Mesendoderm (in vitro differentiated cells): ENCODE results near the gene CPED1.
"Not testable (repeated sequence)": the region's sequence is repeated elsewhere in the genome, so short reads cannot be mapped to it uniquely, and the experiment has no call there.

Experiments used
- DNase-seq: peaks from one replicate; pipeline ENCODE4 v3.0.0; 2013
- H2AK5ac ChIP-seq: 2 replicates; pipeline ENCODE4 v1.6.1; 2013; ENCODE audit warnings: low read length, inconsistent platforms
- H2BK120ac ChIP-seq: 2 replicates; pipeline ENCODE4 v1.6.1; 2013; ENCODE audit warnings: low read depth, mild to moderate bottlenecking, low read length, moderate library complexity, mixed read lengths
- H2BK15ac ChIP-seq: replicated peaks from 2 replicates; pipeline ENCODE4 v1.6.1; 2013; ENCODE audit warnings: low read depth, mild to moderate bottlenecking, moderate library complexity
- H2BK5ac ChIP-seq: 2 replicates; pipeline ENCODE4 v1.6.1; 2013; ENCODE audit warnings: low read length, inconsistent platforms
- H3K18ac ChIP-seq: 2 replicates; pipeline ENCODE4 v1.6.1; 2013; ENCODE audit warnings: mild to moderate bottlenecking, low read length, mixed read lengths
- H3K23ac ChIP-seq: one replicate; pipeline ENCODE4 v1.6.1; 2013; ENCODE audit warnings: low read length
- H3K27ac ChIP-seq: 2 replicates; pipeline ENCODE4 v1.5.1; 2013; ENCODE audit warnings: low read depth, mild to moderate bottlenecking, inconsistent platforms, low read length, moderate library complexity
- H3K27me3 ChIP-seq: 2 replicates; pipeline ENCODE4 v1.6.1; 2013; ENCODE audit warnings: low read length, control low read depth, mild to moderate bottlenecking, inconsistent platforms; ENCODE audit not compliant: insufficient read depth, poor library complexity
- H3K36me3 ChIP-seq: 2 replicates; pipeline ENCODE4 v1.6.1; 2013; ENCODE audit warnings: low read length, inconsistent platforms; ENCODE audit not compliant: control insufficient read depth, insufficient read depth
- H3K4ac ChIP-seq: one replicate; pipeline ENCODE4 v1.6.1; 2013; ENCODE audit warnings: low read depth, mild to moderate bottlenecking, low read length, moderate library complexity
- H3K4me1 ChIP-seq: 2 replicates; pipeline ENCODE4 v1.6.1; 2013; ENCODE audit warnings: low read depth, low read length, inconsistent platforms; ENCODE audit not compliant: control insufficient read depth
- H3K4me2 ChIP-seq: 2 replicates; pipeline ENCODE4 v1.6.1; 2013; ENCODE audit warnings: low read length
- H3K4me3 ChIP-seq: 2 replicates; pipeline ENCODE4 v1.5.1; 2013; ENCODE audit warnings: mild to moderate bottlenecking, low read length
- H3K56ac ChIP-seq: one replicate; pipeline ENCODE4 v1.6.1; 2013; ENCODE audit warnings: low read length
- H3K79me1 ChIP-seq: 2 replicates; pipeline ENCODE4 v1.6.1; 2013; ENCODE audit warnings: low read length, inconsistent platforms
- H3K79me2 ChIP-seq: 2 replicates; pipeline ENCODE4 v1.6.1; 2013; ENCODE audit warnings: mild to moderate bottlenecking, low read length; ENCODE audit not compliant: control insufficient read depth, insufficient read depth
- H3K9ac ChIP-seq: 2 replicates; pipeline ENCODE4 v1.6.1; 2013; ENCODE audit warnings: low read length, inconsistent platforms
- H4K5ac ChIP-seq: one replicate; pipeline ENCODE4 v1.6.1; 2013; ENCODE audit warnings: low read length
- H4K8ac ChIP-seq: one replicate; pipeline ENCODE4 v1.6.1; 2013; ENCODE audit warnings: low read depth, mild to moderate bottlenecking, control low read depth, low read length, moderate library complexity
- WGBS: extraction: QIAGEN DNeasy Blood & Tissue Kit; methylation state at CpG from one replicate; pipeline ENCODE4 v1.1.7; 2013; ENCODE audit warnings: low lambda C conversion rate, missing lambda C conversion rate; ENCODE audit not compliant: insufficient coverage; ENCODE audit errors: extremely low coverage; 5-methylcytosine and 5-hydroxymethylcytosine counted together

The CPED1 gene

GRCh38 chr7:121073463-121074099, 85.1 kb downstream of the CPED1 start:
- Histone ChIP-seq H3K4ac (no peak overlapping the region), H3K23ac (no peak overlapping the region), H3K4me1 (no peaks in the 10 kb centered on the region), H3K56ac (no peak overlapping the region), H3K4me3 (no peak overlapping the region), H2AK5ac (no peak overlapping the region), H2BK15ac (no peak overlapping the region), H3K36me3 (no peaks in the 10 kb centered on the region), H3K79me2 (no peaks in the 10 kb centered on the region), H3K27me3 (no peaks in the 10 kb centered on the region), H3K27ac (no peak overlapping the region), H3K4me2 (no peak overlapping the region), H4K5ac (no peak overlapping the region), H2BK5ac (no peak overlapping the region), H3K9ac (no peak overlapping the region), H4K8ac (no peak overlapping the region), H2BK120ac (no peak overlapping the region), H3K79me1 (no peaks in the 10 kb centered on the region), H3K18ac (no peak overlapping the region)
- no peak for DNase-seq
- no CpG with 5 or more reads among the region's 3 CpGs for WGBS

- H3K23ac ChIP-seq, H4K5ac ChIP-seq, H3K27me3 ChIP-seq, H3K79me2 ChIP-seq, H3K4ac ChIP-seq, H3K9ac ChIP-seq, H3K79me1 ChIP-seq, DNase-seq, H2BK5ac ChIP-seq, H4K8ac ChIP-seq, H2BK15ac ChIP-seq, H3K27ac ChIP-seq, H3K36me3 ChIP-seq, H2AK5ac ChIP-seq, H2BK120ac ChIP-seq, H3K4me2 ChIP-seq, H3K18ac ChIP-seq, H3K56ac ChIP-seq, H3K4me3 ChIP-seq, H3K4me1 ChIP-seq: not testable (repeated sequence)
- no CpG with 5 or more reads among the region's 5 CpGs for WGBS
Measured at GRCh38 chr7:121075424-121075841, 86.9 kb downstream of the CPED1 start.

- no peak overlapping the region for H2AK5ac ChIP-seq
- no peak overlapping the region for H4K5ac ChIP-seq
- H3K4me3 ChIP-seq, result no peak overlapping the region
- no peak overlapping the region for H3K18ac ChIP-seq
- H3K27ac ChIP-seq, result no peak overlapping the region
- H3K27me3 ChIP-seq, result no peaks in the 10 kb centered on the region
- no peak overlapping the region for H3K9ac ChIP-seq
- no peak for DNase-seq
- H3K23ac ChIP-seq, result no peak overlapping the region
- H3K36me3 ChIP-seq, result no peaks in the 10 kb centered on the region
- H2BK120ac ChIP-seq, result no peak overlapping the region
- no peak overlapping the region for H3K4ac ChIP-seq
- no peak overlapping the region for H2BK5ac ChIP-seq
- no peak overlapping the region for H3K56ac ChIP-seq
- WGBS, result no CpG with 5 or more reads among the region's 3 CpGs
- H3K79me2 ChIP-seq, result no peaks in the 10 kb centered on the region
- H3K4me2 ChIP-seq, result no peak overlapping the region
- H4K8ac ChIP-seq, result no peak overlapping the region
- H3K4me1 ChIP-seq, result no peaks in the 10 kb centered on the region
- H2BK15ac ChIP-seq, result no peak overlapping the region
- no peaks in the 10 kb centered on the region for H3K79me1 ChIP-seq
Measured at GRCh38 chr7:121075952-121076349, 87.4 kb downstream of the CPED1 start.

GRCh38 chr7:121076350-121077164, 88.0 kb downstream of the CPED1 start:
- Histone ChIP-seq H4K8ac (no peak overlapping the region), H3K18ac (no peak overlapping the region), H3K4me3 (no peak overlapping the region), H3K79me1 (no peaks in the 10 kb centered on the region), H3K4me1 (no peaks in the 10 kb centered on the region), H3K56ac (no peak overlapping the region), H2BK5ac (no peak overlapping the region), H3K36me3 (no peaks in the 10 kb centered on the region), H4K5ac (no peak overlapping the region), H2BK120ac (no peak overlapping the region), H3K4ac (no peak overlapping the region), H3K4me2 (no peak overlapping the region), H3K27ac (no peak overlapping the region), H3K9ac (no peak overlapping the region), H3K79me2 (no peaks in the 10 kb centered on the region), H3K27me3 (no peaks in the 10 kb centered on the region), H2AK5ac (no peak overlapping the region), H3K23ac (no peak overlapping the region), H2BK15ac (no peak overlapping the region)
- no peak for DNase-seq
- WGBS, result no CpG with 5 or more reads among the region's 3 CpGs

- Histone ChIP-seq H3K9ac (no peak overlapping the region), H3K4ac (no peak overlapping the region), H3K79me2 (no peaks in the 10 kb centered on the region), H3K27me3 (no peaks in the 10 kb centered on the region), H4K8ac (no peak overlapping the region), H3K18ac (no peak overlapping the region), H3K4me2 (no peak overlapping the region), H3K27ac (no peak overlapping the region), H3K79me1 (no peaks in the 10 kb centered on the region), H3K36me3 (no peaks in the 10 kb centered on the region), H2AK5ac (no peak overlapping the region), H2BK5ac (no peak overlapping the region), H3K4me1 (no peaks in the 10 kb centered on the region), H4K5ac (no peak overlapping the region), H3K56ac (no peak overlapping the region), H2BK15ac (no peak overlapping the region), H2BK120ac (no peak overlapping the region), H3K4me3 (no peak overlapping the region), H3K23ac (no peak overlapping the region)
- no peak for DNase-seq
Measured at GRCh38 chr7:121077165-121077630, 88.7 kb downstream of the CPED1 start.
